Astrocyte of the spinal cord (primary cell): ENCODE results near the gene E2F6.

ENCODE experiments used
- DNase-seq: peaks from one replicate; pipeline ENCODE4 v3.0.0; 2011; ENCODE audit warnings: low read depth, low spot score
- H3K4me3 ChIP-seq: 2 replicates; pipeline ENCODE4 v1.5.1; 2011; ENCODE audit warnings: low read depth, mild to moderate bottlenecking, low read length, moderate library complexity
- CTCF ChIP-seq: IDR thresholded peaks from 2 replicates; pipeline ENCODE4 v1.5.1; 2012; ENCODE audit warnings: low read depth, mild to moderate bottlenecking, low read length, inconsistent platforms
- in situ Hi-C: cut with HindIII; loops from 2 replicates; pipeline ENCODE4 v1.10.0; 2017; ENCODE audit warnings: low sequenced_read_pairs

Gene E2F6

GRCh38 chr2:11478899-11479605, 13.1 kb upstream of the E2F6 start:
- in situ Hi-C loops = no loop called here
- no peak for DNase-seq
- H3K4me3 ChIP-seq = no peak overlapping the region
- TF ChIP-seq CTCF = no peak

DNA sequence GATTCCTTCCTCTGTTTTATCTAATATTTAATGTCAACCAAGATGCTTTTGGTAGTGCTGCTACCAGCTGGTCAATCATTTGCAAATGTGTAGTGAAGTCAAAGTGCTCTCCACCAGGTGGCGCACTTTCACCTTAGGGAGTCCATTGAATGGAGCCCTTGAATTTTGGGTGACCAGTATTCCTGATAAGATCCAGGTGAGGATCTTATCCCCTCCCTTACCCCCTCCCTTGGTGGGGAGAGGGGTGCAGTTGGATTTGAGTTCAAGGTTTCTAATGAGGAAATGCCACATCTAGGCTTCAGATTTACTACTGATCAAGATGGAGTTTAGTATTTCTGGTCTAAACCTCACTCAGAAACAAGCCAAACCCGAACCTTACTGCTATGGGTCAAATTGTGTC, 12.0 kb upstream of the E2F6 start:
- peak; percentile 81 for DNase-seq
- peak; percentile 85 for TF ChIP-seq CTCF
- in situ Hi-C loops = no loop called here
- H3K4me3 ChIP-seq = no peak overlapping the region

DNA sequence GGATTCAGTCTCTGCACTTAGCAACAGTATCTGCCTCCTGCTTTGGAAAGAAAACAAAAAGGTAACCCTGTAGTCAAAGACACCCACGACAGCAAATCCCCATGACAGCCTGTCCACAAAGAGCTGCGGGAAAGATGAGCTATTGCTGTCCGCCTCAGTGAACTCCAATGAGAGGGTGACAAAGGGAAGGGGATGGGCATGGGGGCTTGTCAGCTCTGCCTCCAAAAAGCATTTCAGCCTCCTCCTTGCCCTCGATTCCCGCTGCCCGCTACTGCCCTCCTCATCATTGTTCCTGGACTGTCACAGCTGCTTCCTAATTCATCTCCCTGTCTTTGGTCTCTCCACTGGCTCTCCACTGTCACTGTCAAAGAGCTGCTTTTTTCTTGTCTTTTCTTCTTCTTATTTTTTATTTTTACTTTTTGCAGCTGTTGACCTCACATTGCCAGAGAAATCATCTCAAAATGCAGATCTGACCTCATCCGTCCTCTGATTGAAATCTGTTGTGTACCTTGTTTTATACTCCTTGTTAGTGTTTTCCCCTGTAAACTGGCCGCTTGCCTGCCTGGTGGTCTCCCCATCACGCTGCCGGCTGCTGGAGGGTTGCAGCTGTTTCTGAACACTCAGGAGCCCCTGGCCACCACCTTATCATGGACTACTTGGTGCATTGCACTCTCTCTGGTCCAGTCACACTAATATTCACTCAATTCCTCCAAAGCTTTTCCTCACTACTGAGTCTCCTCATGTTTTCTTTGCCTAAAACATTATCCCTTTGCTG, 7.9 kb upstream of the E2F6 start:
- no peak for DNase-seq
- in situ Hi-C loops = no loop called here
- no peak for TF ChIP-seq CTCF
- no peak overlapping the region for H3K4me3 ChIP-seq

DNA sequence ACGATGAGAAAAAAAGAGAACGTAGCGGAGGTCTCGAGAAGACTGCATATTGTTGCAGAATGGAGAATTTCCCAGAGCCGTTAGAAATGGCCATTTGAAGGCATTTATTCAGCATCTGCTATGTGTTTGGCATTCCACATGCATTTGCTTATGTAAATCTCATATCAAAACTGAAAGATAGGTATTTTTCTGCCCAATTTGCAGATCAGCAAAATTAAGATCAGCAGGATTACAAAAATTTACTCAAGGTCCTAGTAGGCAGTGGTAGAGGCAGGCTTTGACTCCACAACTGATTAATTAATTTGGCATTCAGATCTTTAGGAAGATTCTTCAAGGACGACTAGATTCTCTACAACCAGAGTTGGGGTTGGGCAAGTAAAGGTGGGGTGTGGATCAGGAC, 1.8 kb upstream of the E2F6 start:
- H3K4me3 ChIP-seq = no peak overlapping the region
- in situ Hi-C loops = no loop called here
- DNase-seq = no peak
- no peak for TF ChIP-seq CTCF

DNA sequence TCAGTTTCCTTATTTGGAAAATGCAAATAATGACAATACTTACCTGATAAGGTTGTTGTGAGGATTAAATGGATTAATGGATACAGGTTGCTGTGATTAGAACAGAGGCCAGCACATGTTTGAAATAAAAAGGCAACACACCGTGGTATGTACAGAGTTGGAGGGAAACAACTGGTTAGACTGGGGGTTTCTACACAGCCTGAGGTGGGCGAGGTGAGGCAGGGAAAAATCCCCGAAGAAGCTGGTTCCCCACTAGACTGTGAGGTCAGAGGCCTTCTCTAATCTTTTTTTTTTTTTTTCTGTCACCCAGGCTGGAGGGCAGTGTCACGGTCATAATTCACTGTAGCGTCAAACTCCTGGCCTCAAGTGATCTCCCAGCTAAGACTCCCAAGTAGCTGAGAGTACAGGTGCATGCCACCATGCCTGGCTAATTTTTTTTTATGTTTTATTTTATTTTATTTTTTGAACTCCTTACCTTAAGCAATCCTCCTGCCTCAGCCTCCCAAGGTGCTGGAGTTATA, 1.2 kb upstream of the E2F6 start:
- no peak overlapping the region for H3K4me3 ChIP-seq
- no peak for TF ChIP-seq CTCF
- in situ Hi-C loops = no loop called here
- no peak for DNase-seq

DNA sequence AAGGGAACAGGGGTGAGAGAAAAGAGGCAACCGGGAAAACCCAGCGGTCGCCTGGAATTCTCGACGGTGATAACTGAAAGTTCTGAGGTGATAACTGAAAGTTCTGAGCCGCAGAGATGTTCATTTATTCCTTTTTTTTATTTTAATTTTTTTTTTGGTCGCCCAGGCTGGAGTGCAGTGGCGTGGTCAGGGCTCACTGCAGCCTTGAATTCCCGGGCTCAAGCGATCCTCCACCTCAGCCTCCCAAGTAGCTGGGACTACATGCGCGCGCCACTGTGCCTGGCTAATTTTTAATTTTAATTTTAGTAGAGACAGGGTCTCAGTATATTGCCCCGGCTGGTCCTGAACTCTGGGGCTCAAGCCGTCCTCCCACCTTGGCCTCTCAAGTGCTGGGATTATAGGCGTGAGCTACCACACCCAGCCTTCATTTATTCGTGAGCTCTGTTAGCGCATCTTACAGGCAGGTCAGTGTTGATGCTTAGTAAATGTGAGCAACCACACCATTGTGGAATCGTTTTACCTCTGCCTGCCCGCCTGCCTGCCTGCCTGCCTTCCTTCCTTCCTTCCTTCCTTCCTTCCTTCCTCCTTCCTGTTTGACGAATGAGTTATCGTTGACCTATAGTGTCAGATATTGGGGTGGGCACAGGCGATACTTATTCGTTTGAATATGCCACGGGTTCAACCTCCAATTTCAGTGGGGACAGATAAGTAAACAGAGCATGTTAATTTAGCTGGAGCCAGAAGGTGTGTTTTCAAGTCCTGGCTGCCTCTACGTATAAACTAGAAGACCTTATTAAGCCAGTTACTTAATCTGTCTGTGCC, 557 bp upstream of the E2F6 start:
- peak overlapping the region; percentile 67 for H3K4me3 ChIP-seq
- no peak for TF ChIP-seq CTCF
- in situ Hi-C loops = no loop called here
- DNase-seq = no peak
